Suprapubic skin (tissue), 3 donors: ENCODE measurements around the gene RUSF1.

Source experiments
- CTCF ChIP-seq, 2 donors: fragments of 200-600 bp in 1 of 2; fragments of 450-650 bp in 1 of 2; sonication (generic) in 1 of 2; IDR thresholded peaks; one replicate each; pipeline ENCODE4 v1.5.1; 2016 to 2019; ENCODE audit warnings: antibody characterized with exemption in 2 of 2, mild to moderate bottlenecking in 1 of 2, moderate library complexity in 1 of 2
- POLR2A ChIP-seq, 2 donors: fragments of 450-650 bp; IDR thresholded peaks; one replicate each; pipeline ENCODE4 v1.6.1; 2017; ENCODE audit warnings: antibody characterized with exemption in 2 of 2, mild to moderate bottlenecking in 2 of 2, moderate library complexity in 2 of 2

- TF ChIP-seq CTCF (IDR thresholded peaks at IDR 0.05), result no peak
- TF ChIP-seq POLR2A (IDR thresholded peaks at IDR 0.05), result no peak
Measured at GRCh38 chr16:31474173-31474714, 33.9 kb downstream of the RUSF1 start.
